ENCODE measurements around the gene NRAP. TPM values are rescaled to one million over a fixed set of nuclear protein-coding genes. Genes with fewer than 3 reads are reported as not detected.
A peak's percentile ranks its signal among the peaks of the same experiment; 100 is the strongest.

Gene NRAP
- total and polyA plus RNA-seq, 2 of the 8 experiments (the other 6 are each of a cell fraction or from before 2014, with no cell fraction given) = not detected

- Histone ChIP-seq H2BK12ac (ENCODE audit: low read depth, low read length) (no peak overlapping the region), H3K18ac (ENCODE audit: extremely low read depth, low read length) (no peak overlapping the region), H3K4me1 (replicated peaks in 1 of 4; ENCODE audit: control insufficient read depth in 3 of 4, insufficient read depth in 4 of 4, low read length in 3 of 4) (peaks cover 3 to 21% (median 15%) of the 10 kb centered on the region in 4 experiments; a peak in 6 of 7 replicates), H3K14ac (ENCODE audit: insufficient read length) (no peak overlapping the region), H3K4me2 (ENCODE audit: insufficient read depth in 1 of 2, low read depth in 2 of 2, low read length in 2 of 2) (peak overlapping the region; percentile 45 to 49; a peak in 3 of 4 replicates), H3K79me2 (ENCODE audit: control insufficient read depth in 1 of 2, insufficient read depth in 2 of 2, low read length in 2 of 2) (no peaks in the 10 kb centered on the region), H3K9ac (replicated peaks in 1 of 4; ENCODE audit: extremely low read depth in 1 of 4, low read depth in 3 of 4, low read length in 3 of 4) (no peak overlapping the region), H2BK5ac (ENCODE audit: low read depth, low read length) (no peak overlapping the region), H3K27ac (ENCODE audit: low read depth, low read length) (no peak overlapping the region; the same call in 1 of the 2 replicates), H3K79me1 (ENCODE audit: low read depth, low read length) (no peaks in the 10 kb centered on the region), H3K4ac (replicated peaks; ENCODE audit: insufficient read length, low read depth, low read length) (no peak overlapping the region), H3K27me3 (replicated peaks in 1 of 4; ENCODE audit: control insufficient read depth in 3 of 4, extremely low read depth in 1 of 4, insufficient read depth in 3 of 4, low read length in 3 of 4) (no peaks in the 10 kb centered on the region), H3K36me3 (ENCODE audit: control insufficient read depth in 2 of 4, insufficient read depth in 4 of 4, low read length in 3 of 4) (no peaks in the 10 kb centered on the region), H3K4me3 (ENCODE audit: extremely low read depth in 1 of 4, insufficient read depth in 2 of 4, low read depth in 3 of 4, low read length in 4 of 4) (peak overlapping the region in 1 of 4 experiments; percentile 12; a peak in 1 of 8 replicates), H2BK20ac (ENCODE audit: low read length) (no peak overlapping the region), H3K23me2 (ENCODE audit: low read depth, low read length) (no peaks in the 10 kb centered on the region), H3K56ac (replicated peaks; ENCODE audit: insufficient read length, low read depth, low read length) (no peak overlapping the region), H3K23ac (ENCODE audit: insufficient read length) (no peak overlapping the region), H2AK5ac (ENCODE audit: low read depth, low read length) (no peak overlapping the region), H4K20me1 (replicated peaks in 1 of 2; ENCODE audit: control insufficient read depth in 1 of 2, insufficient read depth in 2 of 2, low read length in 2 of 2) (no peaks in the 10 kb centered on the region), H4K91ac (replicated peaks; ENCODE audit: insufficient read length, low read length) (peak overlapping the region; percentile 45), H2AFZ (ENCODE audit: low read length) (peak overlapping the region; percentile 36; the same call in 1 of the 2 replicates), H2BK120ac (replicated peaks; ENCODE audit: low read depth, low read length) (no peak overlapping the region), H2BK15ac (ENCODE audit: low read length) (no peak overlapping the region), H4K8ac (ENCODE audit: extremely low read depth, insufficient read depth, low read length) (no peak overlapping the region), H4K5ac (ENCODE audit: insufficient read length, low read depth, low read length) (peak overlapping the region; percentile 24), H3K9me3 (ENCODE audit: insufficient read depth in 2 of 2, low read depth in 1 of 2, low read length in 1 of 2) (no peaks in the 10 kb centered on the region)
- WGBS, 2 experiments (ENCODE audit: extremely low coverage in 1 of 2, insufficient coverage in 1 of 2, insufficient read length in 1 of 2, insufficient replicate concordance in 2 of 2, low coverage in 1 of 2, low lambda C conversion rate in 2 of 2, missing lambda C conversion rate in 1 of 2) = 49% methylated on average over 8 of the region's 8 CpGs; no CpG with 5 or more reads in 1 of the 2 experiments
- DNase-seq (ENCODE audit: low read depth in 1 of 2, low spot score in 2 of 2) (peak in 1 of 2 experiments; percentile 17), FAIRE-seq (peak; percentile 85)
- TF ChIP-seq TEAD4 (IDR thresholded peaks at IDR 0.05; ENCODE audit: low read depth, low read length) = peak; percentile 55
- TF ChIP-seq KDM1A (IDR thresholded peaks at IDR 0.05; ENCODE audit: borderline replicate concordance, low read length) = peak; percentile 94
- TF ChIP-seq HDAC2 (IDR thresholded peaks at IDR 0.05; ENCODE audit: borderline replicate concordance in 1 of 2, low read depth in 2 of 2, low read length in 2 of 2) = peak in 1 of 2 experiments; percentile 86; a peak in 1 of 4 replicates
- peak; percentile 83 for TF ChIP-seq YY1 (IDR thresholded peaks at IDR 0.05; ENCODE audit: low read depth, low read length)
- TF ChIP-seq POLR2A (IDR thresholded peaks at IDR 0.05; ENCODE audit: control extremely low read depth in 1 of 2, low read depth in 2 of 2, low read length in 2 of 2) = 0 out of 3 replicates have a peak, but pooled peaks of 1 of the 2 experiments have one; percentile 38
- peak; percentile 48; the same call in 1 of the 2 replicates for TF ChIP-seq MAX (IDR thresholded peaks at IDR 0.05)
- TF ChIP-seq KDM4A (IDR thresholded peaks at IDR 0.05; ENCODE audit: low read depth, low read length, severe bottlenecking) = no peak
- no peak for TF ChIP-seq SAP30 (IDR thresholded peaks at IDR 0.05; ENCODE audit: insufficient read depth, insufficient replicate concordance, low read length)
- no peak for TF ChIP-seq TBP (IDR thresholded peaks at IDR 0.05; ENCODE audit: low read depth, low read length)
- CTCF ChIA-PET (ENCODE audit: partially characterized antibody) = interaction anchor here (1.1 to 1.8 kb wide), 4 partner anchors 8 to 383 kb away, joined by 3 to 5 read pairs (median 4); no protein-coding TSS in a partner anchor
- POLR2A ChIA-PET (ENCODE audit: partially characterized antibody) = no interaction called here
Measured at GRCh38 chr10:113712755-113713639, 49.2 kb upstream of the NRAP start.
